Raji (cell line): Measurements from ENCODE around the gene CRISPLD2.

Experiments
- POLR2A ChIP-seq: IDR thresholded peaks from 2 replicates; pipeline ENCODE4 v1.6.1; 2011; ENCODE audit warnings: low read depth, low read length, control low read depth; ENCODE audit not compliant: insufficient read depth

The CRISPLD2 gene

GRCh38 chr16:84790301-84790700 lies 29.5 kb upstream of the CRISPLD2 start:
- no peak for TF ChIP-seq POLR2A

GRCh38 chr16:84791088-84791487 lies 28.7 kb upstream of the CRISPLD2 start:
- no peak for TF ChIP-seq POLR2A

DNA sequence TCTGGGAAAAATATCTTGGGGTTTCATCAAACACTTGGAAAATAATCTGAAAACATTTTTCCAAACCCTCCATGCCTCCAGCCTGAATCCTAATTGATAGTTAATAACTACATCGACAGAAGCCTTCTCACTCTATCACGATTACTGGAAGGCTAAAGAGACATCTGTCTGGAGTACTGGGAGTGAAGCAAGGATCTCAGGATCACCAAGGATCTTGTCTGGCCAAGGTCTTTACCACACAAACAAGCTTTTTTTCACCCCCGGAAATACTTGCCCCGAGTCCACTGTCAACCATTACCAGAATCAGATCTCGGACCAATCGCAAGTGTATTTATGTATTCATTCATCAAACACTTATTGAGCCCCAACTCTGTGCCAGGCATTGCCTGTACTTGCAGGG lies 28.3 kb upstream of the CRISPLD2 start:
- TF ChIP-seq POLR2A = no peak

DNA sequence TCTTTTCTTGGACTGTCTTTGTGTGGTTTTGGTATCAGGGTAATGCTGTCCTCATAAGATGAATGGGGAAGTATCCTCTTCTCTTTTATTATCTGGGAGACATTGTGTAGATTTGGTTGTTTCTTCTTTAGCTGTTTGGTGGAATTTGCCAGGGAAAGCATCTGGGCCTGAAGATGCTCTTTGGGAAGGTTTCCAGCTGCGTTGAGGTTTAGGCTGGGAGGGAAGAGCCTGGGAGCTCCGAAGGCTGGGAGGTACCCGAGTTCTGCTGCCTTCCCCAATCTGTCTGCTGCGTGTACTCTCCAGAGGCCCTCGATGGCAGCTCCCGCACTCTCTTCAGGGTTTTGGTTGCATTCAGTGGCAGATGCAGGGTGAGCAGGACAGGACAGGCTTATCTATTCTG lies 25.6 kb upstream of the CRISPLD2 start:
- no peak for TF ChIP-seq POLR2A

DNA sequence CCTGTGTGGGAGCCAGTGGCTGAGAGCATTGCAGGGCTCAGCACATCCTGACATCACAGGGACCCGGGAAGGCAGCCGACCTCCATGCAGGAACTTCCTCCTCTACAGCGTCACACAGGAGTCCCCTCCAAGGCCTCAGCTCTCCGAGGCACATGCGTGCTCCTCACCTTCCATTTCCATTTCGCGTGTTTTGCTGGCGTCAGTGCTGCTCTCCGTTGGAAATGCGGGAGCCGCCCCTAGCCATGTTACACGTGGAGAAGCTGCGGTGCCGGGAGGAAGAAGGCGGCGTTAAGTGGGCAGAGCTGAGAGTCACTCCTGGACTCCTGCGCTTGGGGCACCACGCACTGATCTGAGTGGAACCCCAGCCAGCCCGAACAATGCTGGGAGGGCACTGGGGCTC lies 25.2 kb upstream of the CRISPLD2 start:
- no peak for TF ChIP-seq POLR2A

DNA sequence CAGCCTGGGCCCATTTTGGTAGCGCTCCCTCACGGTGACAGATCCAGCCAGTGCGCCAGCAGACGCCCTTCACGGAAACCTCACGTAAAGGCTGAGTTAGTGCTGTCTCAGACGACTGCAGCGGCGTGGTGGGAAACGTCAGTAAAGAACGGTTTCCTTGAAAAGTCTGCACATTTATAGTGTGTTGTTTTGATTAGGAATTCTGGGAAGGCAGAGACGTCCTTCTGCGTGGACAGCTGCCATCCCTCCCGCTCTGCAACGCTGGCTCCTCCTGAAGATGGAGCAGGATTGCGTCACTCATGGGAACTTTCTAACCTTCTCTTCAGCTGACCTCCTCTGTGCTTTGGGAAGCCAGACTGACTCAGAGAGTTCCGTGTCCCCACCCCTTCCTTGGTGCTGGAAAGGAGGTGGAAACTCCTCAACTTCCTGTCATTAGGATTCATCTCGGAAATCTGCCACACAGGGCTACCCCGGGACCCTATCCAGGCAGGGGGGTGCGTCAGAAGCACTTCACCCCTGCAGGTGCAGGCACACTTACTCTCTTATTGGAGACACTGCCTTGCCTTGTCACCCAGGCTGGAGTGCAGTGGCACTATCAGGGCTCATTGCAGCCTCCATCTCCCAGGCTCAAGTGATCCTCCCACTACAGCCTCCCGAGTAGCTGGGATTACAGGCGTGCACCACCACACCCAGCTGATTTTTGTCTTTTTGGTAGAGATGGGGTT lies 24.3 kb upstream of the CRISPLD2 start:
- no peak for TF ChIP-seq POLR2A

DNA sequence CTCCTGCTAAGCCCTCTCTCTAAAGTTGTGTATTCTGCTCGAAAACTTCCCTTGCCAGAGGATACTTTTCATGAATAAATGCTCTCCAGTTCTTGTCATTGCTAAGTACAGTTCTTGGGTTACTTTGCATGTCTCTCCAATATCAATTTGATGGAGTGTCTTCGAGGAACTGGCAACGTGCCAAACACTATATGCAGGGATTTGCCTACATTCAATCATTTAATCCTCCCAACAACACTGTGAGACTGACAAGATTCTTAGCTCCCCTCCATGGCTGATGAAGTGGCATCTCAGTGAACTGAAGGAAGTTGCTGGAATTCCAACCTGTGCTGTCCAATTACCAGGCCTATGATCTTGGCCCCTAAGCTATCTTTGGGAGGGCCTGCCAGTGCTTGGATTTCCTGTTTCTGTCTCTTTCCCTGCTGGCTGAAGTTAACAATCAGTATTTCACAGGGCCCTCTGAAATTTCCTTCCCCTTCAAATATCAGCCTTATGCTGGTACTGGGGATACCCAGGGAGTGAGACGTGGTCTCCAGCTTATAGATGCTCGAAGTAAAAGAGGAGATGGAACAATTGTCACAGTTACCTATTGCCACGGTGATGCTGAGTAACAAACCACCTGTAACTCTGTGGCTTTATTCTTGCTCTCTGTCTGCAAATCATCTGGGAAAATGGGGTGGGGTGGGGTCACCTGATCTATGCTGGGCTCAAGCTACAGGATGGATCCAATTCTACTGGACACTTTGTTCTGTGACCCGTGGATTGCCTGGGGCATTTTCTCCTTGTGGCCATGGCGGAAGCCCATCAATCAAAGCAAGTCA lies 19.4 kb upstream of the CRISPLD2 start:
- no peak for TF ChIP-seq POLR2A

DNA sequence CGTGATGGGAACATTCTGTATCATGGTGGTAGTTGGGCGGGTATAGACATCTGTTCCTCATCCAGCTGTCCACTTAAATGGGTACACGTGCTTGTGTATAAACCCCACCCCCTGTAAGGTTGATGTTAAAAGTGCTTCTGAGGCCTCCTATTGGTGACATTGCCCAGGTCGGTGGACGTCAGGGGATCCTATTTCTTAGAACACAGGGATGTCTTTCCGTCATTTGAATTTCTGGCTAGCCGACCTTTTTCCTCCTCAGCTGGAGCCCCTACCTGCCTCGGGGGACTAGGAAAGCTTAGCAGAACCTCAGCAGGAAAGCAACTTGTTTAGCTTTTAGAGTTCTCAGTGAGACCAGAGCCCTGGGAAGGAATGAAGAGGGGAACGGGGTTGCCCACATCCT lies 16.6 kb upstream of the CRISPLD2 start:
- no peak for TF ChIP-seq POLR2A

DNA sequence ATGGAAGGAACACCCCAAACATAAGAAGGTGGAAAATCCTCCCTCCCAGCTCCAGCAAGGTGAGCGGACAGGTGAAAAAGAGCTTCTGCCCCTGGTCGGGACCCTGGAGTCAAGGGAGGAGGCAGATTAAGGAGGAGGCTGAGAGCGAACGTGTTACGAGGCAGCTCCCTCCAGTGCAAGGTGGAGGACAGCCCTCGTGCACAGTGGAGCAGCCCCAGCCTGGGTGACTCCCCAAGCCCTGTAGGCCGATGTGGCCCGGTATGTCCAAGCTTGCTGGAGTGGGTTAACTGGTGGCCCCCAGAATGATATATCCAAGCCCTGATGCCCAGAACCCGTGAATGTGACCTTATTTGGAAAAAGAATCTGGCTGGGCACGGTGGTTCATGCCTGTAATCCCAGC lies 15.5 kb upstream of the CRISPLD2 start:
- no peak for TF ChIP-seq POLR2A

DNA sequence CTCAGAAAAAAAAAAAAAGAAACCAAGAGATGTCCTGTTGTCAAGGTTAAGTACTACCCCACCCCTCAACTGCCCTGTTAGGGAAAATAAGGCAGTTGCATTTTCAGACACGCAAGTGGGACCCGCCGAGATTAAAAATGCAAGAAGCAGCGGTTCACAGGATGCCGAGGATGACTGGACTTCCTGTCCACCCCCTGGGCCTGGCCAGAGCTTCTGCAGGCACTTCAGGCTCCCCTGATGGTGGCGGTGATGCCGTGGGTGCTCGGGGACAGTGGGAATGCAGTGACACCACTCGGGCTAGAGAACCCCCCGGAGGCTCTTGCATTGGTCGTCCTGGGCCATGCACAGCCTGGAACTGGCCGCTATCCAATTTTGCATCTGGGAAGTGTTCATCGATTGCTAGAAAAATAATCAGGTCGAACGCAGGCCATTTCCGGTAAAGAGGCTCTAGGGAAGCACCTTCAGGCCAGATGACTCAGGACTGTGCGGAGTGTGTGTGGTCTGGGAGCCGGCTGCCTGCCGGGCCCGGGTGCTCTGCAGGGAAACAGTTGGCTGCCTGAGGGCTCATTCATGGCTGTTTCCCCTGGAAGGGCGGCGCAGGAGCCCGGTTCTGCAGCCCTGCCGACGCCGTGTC lies 13.4 kb upstream of the CRISPLD2 start:
- no peak for TF ChIP-seq POLR2A

- TF ChIP-seq POLR2A = no peak
These were observed 12.9 kb upstream of the CRISPLD2 start for GRCh38 chr16:84806890-84807258.

DNA sequence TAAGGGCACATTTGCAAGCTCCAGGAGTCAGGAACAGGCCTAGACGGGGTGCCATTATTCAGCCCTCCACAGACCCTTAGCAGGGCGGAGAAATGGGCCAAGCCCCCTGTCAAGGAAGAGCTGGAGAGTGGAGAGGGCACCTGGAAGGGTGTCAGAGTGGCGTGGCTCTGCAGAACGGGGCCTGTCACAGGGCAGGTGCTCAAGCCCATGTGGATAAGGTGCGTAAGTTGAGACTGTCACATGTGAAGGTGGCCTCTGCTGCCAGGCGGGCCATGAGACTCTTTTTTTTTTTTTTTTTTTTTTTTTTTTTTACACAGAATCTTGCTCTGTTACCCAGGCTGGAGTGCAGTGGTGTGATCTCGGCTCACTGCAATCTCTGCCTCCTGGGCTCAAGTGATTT lies 12.0 kb upstream of the CRISPLD2 start:
- TF ChIP-seq POLR2A = no peak

- TF ChIP-seq POLR2A = no peak
These were observed 11.0 kb upstream of the CRISPLD2 start for GRCh38 chr16:84808826-84809225.

DNA sequence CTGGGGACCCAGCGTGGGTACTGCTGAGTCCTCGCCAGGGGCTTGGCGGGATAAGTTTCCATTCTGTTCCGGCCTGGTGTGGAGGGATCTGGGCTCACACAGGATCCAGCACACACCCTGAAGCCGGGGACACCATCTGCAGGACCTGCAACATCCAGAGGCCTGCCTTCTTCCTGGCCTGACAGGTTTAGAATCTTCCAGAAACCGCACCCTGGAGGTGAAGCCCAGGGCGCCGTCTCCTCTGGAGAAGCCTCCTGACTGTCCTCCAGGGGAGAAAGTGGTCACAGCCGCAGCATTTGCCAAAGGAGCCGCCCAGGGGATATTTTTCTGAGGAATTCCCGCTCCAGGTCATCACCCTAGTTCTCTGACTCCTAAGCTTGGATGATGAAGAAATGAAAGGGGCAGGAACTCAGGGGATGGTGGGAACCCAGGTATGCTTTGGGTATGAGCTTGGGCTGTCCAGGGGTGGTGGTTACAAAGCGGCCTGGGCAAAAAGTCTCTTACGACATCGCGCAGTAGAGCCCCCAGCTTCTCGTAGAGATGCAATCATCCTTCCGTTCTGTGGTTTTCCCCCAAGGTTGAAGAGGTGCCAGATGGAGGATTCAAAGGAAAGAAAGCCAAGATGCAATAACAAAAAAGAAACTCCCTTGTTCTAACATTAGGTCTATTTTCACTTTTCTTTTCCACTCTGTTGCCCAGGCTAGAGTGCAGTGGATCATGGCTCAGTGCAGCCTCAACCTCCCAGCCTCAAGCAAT lies 9.1 kb upstream of the CRISPLD2 start:
- TF ChIP-seq POLR2A = no peak

GRCh38 chr16:84811529-84811928 lies 8.3 kb upstream of the CRISPLD2 start:
- TF ChIP-seq POLR2A = no peak

DNA sequence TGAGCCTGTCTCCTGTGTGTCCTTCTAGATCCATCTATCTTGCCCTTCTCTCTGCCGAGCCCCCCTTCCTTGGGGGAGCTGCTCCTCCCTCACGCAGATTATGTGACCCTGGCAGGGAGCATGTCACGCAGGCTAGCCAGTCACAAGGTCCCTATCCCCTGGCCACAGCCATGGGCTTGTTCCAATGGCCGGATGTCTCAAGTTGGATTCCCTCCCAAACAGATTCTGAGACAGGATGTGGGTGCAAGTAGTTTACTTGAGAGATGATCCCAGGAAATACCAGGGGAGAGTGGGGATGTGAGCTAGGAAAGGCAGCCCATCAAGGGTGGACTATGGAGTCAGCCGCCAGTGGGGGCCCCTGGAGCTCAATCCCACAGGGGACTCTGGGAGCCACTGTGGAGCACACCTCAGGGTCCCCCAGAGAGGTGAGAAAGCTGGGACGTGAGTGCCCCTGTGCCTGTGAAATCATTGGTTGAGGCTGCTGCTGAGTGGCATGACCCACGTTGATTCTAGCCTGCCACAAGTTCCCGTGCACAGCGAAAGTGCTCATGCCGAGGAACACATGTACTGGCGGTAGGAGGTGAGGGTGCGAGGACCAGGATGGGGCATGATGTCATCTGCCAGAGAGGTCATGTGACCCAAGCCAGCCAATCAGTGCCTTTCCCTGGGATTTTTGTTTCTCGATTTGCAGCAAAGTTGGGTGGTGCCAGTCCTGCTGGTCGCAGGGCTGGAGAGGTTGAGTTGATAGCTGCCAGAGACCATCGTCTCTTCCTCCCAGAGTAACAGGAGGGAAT lies 6.4 kb upstream of the CRISPLD2 start:
- no peak for TF ChIP-seq POLR2A
